GM12878 (cell line): ENCODE results near the gene GFRA1. TPM values are rescaled to one million over a fixed set of nuclear protein-coding genes. Genes with fewer than 3 reads are reported as not detected.

ENCODE experiments used
- ATAC-seq: fragments of 200-7000 bp; cut with Tn5 transposase; 3 replicates; pipeline ENCODE4 v1.9.1; 2020; ENCODE audit warnings: mild to moderate bottlenecking, moderate library complexity
- Bru-seq: library from RNA; stranded (reverse); fragments of 400-500 nt; gene quantifications from one replicate; lab custom pipeline; 2021; lab: Mats Ljungman, UMichigan
- BruChase-seq, 2 experiments: library from RNA; stranded (reverse); fragments of 400-500 nt; gene quantifications; one replicate each; lab custom pipeline; 2021; lab: Mats Ljungman, UMichigan
- BruUV-seq: library from RNA; stranded (reverse); fragments of 400-500 nt; replicated peaks from 2 replicates; lab custom pipeline; 2021; lab: Mats Ljungman, UMichigan
- CTCF ChIA-PET: fragments of 300-600 bp; sonication (Branson Sonifier 250); formaldehyde crosslinking; extraction: SDS; loops from one replicate; lab custom pipeline; 2021; ENCODE audit warnings: inconsistent platforms; lab: Yijun Ruan, JAX
- POLR2A ChIA-PET: fragments of 350-600 bp; formaldehyde crosslinking; extraction: SDS; loops from one replicate; lab custom pipeline; 2021; ENCODE audit warnings: inconsistent platforms; lab: Charles Lee
- RAD21 ChIA-PET: fragments of 300-600 bp; sonication (Branson Sonifier 250); formaldehyde crosslinking; loops from one replicate; lab custom pipeline; 2023; ENCODE audit warnings: antibody characterized with exemption; ENCODE audit not compliant: unreplicated experiment; lab: Charles Lee
- SMC1A ChIA-PET: fragments of 300-600 bp; sonication (Branson Sonifier 250); formaldehyde crosslinking; loops from one replicate; lab custom pipeline; 2023; ENCODE audit not compliant: unreplicated experiment, uncharacterized antibody; lab: Charles Lee
- DNase-seq: peaks from one replicate; pipeline ENCODE4 v3.0.0-alpha.2; 2011; ENCODE audit warnings: low read depth, low spot score
- FAIRE-seq: peaks from 3 replicates; lab custom pipeline; 2011; peaks lifted over from hg19 to GRCh38; lab: Jason Lieb, UNC
- H2AFZ ChIP-seq: 2 replicates; pipeline ENCODE4 v1.6.0; 2011; ENCODE audit warnings: low read depth, low read length, control low read depth; ENCODE audit not compliant: control insufficient read depth
- H3K27ac ChIP-seq: 2 replicates; pipeline ENCODE4 v1.5.1; 2011; ENCODE audit warnings: control low read depth; ENCODE audit not compliant: control insufficient read depth, insufficient read depth
- H3K27me3 ChIP-seq, 2 experiments: replicated peaks in 1 of 2; 2 replicates each; pipeline versions ENCODE4 v1.6.0 to v1.6.1; 2011; ENCODE audit warnings: low read length in 1 of 2; ENCODE audit not compliant: control insufficient read depth in 2 of 2, insufficient read depth in 2 of 2
- H3K36me3 ChIP-seq, 2 experiments: 2 replicates each; pipeline ENCODE4 v1.5.1; 2011; ENCODE audit warnings: low read length in 1 of 2; ENCODE audit not compliant: control insufficient read depth in 2 of 2, insufficient read depth in 2 of 2
- H3K4me1 ChIP-seq: 2 replicates; pipeline ENCODE4 v1.6.1; 2011; ENCODE audit warnings: mild to moderate bottlenecking, low read length, moderate library complexity, mixed read lengths; ENCODE audit not compliant: control insufficient read depth, insufficient read depth
- H3K4me2 ChIP-seq: 2 replicates; pipeline ENCODE4 v1.6.0; 2011; ENCODE audit warnings: control low read depth; ENCODE audit not compliant: control insufficient read depth, insufficient read depth
- H3K4me3 ChIP-seq: fragments of 200-600 bp; sonication (generic); 2 replicates; pipeline ENCODE4 v1.5.1; 2016
- H3K79me2 ChIP-seq: 2 replicates; pipeline ENCODE4 v1.6.0; 2011; ENCODE audit warnings: low read length; ENCODE audit not compliant: control insufficient read depth, insufficient read depth
- H3K9ac ChIP-seq: 2 replicates; pipeline ENCODE4 v1.8.0; 2011; ENCODE audit warnings: low read length, control low read depth, mixed read lengths; ENCODE audit not compliant: control insufficient read depth, insufficient read depth
- H3K9me3 ChIP-seq: replicated peaks from 3 replicates; pipeline ENCODE4 v1.5.1; 2011; ENCODE audit warnings: mild to moderate bottlenecking, low read length; ENCODE audit not compliant: control insufficient read depth, insufficient read depth
- H4K20me1 ChIP-seq: 2 replicates; pipeline ENCODE4 v1.6.0; 2011; ENCODE audit not compliant: control insufficient read depth, insufficient read depth
- SUZ12 ChIP-seq: fragments of 200-600 bp; sonication (generic); IDR thresholded peaks from one replicate; pipeline ENCODE4 v1.6.1; 2018; ENCODE audit warnings: antibody characterized with exemption, mild to moderate bottlenecking; ENCODE audit not compliant: unreplicated experiment
- ZNF687 ChIP-seq: fragments of 450-650 bp; IDR thresholded peaks from 2 replicates; pipeline ENCODE4 v1.6.1; 2017; ENCODE audit warnings: mild to moderate bottlenecking, moderate library complexity
- WGBS: methylation state at CpG from one replicate; pipeline ENCODE4 v1.1.6; 2016; ENCODE audit warnings: low lambda C conversion rate; ENCODE audit not compliant: insufficient replicate concordance, insufficient coverage; ENCODE audit errors: missing lambda C conversion rate; 5-methylcytosine and 5-hydroxymethylcytosine counted together
- in situ Hi-C: fragments of 300-500 bp; cut with MboI; formaldehyde crosslinking; loops from 9 replicates; pipeline ENCODE4 v1.14.3; 2018; ENCODE audit warnings: mixed read lengths
- intact Hi-C: fragments of 100-400 bp; cut with micrococcal nuclease; formaldehyde crosslinking; loops from one replicate; pipeline ENCODE4 v1.14.2; 2022; ENCODE audit not compliant: unreplicated experiment
- long read RNA-seq, 2 experiments: library from polyadenylated mRNA; unstranded; transcript quantifications; one replicate each; pipeline ENCODE4 v2.0.0, GENCODE V29; 2019 to 2020
- polyA minus RNA-seq, 3 experiments: library from RNA; depleted of rRNA, polyadenylated mRNA; stranded (reverse); fragments of >200 nt; gene quantifications; 2 replicates each; pipeline ENCODE4 v1.2.3, GENCODE V29; 2011
- polyA plus RNA-seq, 11 experiments: library from polyadenylated mRNA; depleted of rRNA in 4 of 11; unstranded in 6 of 11; stranded (reverse) in 5 of 11; fragments of >200 nt; fragmentation: Nextera tagmentation in 4 of 11; fragmentation: Illumina TruSeq in 1 of 11; extraction: Ambion mirVana in 4 of 11; extraction: Trizol in 1 of 11; gene quantifications; 1 replicate in 1 of 11; 2 replicates in 10 of 11; pipeline versions ENCODE4 v1.2.1 to v1.2.3, GENCODE V29; 2011 to 2016; ENCODE audit warnings: inconsistent platforms in 2 of 11, missing spikeins in 2 of 11, low read depth in 1 of 11
- total RNA-seq, 4 experiments: library from RNA; depleted of rRNA in 3 of 4; stranded (reverse); fragments of >200 nt in 3 of 4; fragmentation: Illumina TruSeq in 1 of 4; extraction: Trizol in 1 of 4; gene quantifications; 2 replicates each; pipeline versions ENCODE4 v1.2.1 to v1.2.3, GENCODE V29; 2013 to 2021

Gene GFRA1
- total RNA-seq (2013; cell fraction: nucleolus; rRNA removed), result not detected in 2 replicates
- total RNA-seq (2014; rRNA removed) (not detected in 2 replicates), total RNA-seq (2014; rRNA removed; fragmentation: Illumina TruSeq; extraction: Trizol) (not detected in 2 replicates), total RNA-seq (2021) (0.05 TPM in 2 replicates), polyA plus RNA-seq (2011; rRNA removed) (not detected in 2 replicates), polyA plus RNA-seq (2014; fragmentation: Illumina TruSeq; extraction: Trizol) (not detected in 2 replicates), polyA plus RNA-seq (2014; fragmentation: Nextera tagmentation; extraction: Ambion mirVana) (not detected), polyA plus RNA-seq (2014; rRNA removed) (not detected in 2 replicates), polyA plus RNA-seq (2016; fragmentation: Nextera tagmentation; extraction: Ambion mirVana) (under 1 TPM in 1 of 2 experiments, not detected in 1; 0.19 TPM), polyA minus RNA-seq (2011; rRNA and poly(A)+ RNA removed) (not detected in 2 replicates), Bru-seq, nascent RNA (percentile 1 among the genes with signal in this experiment), BruChase-seq, experiment 1, labeled RNA remaining after a 6-hour chase (percentile 0 among the genes with signal in this experiment), BruChase-seq, experiment 2, labeled RNA remaining after a 2-hour chase (percentile 2 among the genes with signal in this experiment)
- polyA plus RNA-seq (2011; ENCODE audit: low read depth), result not detected
- polyA plus RNA-seq (2011; cell fraction: cytosol; rRNA removed), result not detected in 2 replicates
- polyA plus RNA-seq (2011; cell fraction: nucleus; rRNA removed), result not detected in 2 replicates
- 0.01 TPM in 1 of 2 replicates, not detected in the other for polyA plus RNA-seq (2012)
- not detected in 2 replicates for polyA minus RNA-seq (2011; cell fraction: cytosol; rRNA and poly(A)+ RNA removed)
- not detected in 2 replicates for polyA minus RNA-seq (2011; cell fraction: nucleus; rRNA and poly(A)+ RNA removed)
- long read RNA-seq, experiment 1, result 0 reads
- long read RNA-seq, experiment 2, partial matches to known transcripts, result 0 of 1 reads
- long read RNA-seq, experiment 2, other reads (novel, unspliced or antisense), result 1 of 1 reads

GRCh38 chr10:116272440-116273283, at the start of gene GFRA1:
Gene GFRA1 (minus strand): TSS chr10:116273206. CDS start chr10:116272029, 1,177 bp downstream.
- no peak for FAIRE-seq
- in situ Hi-C loops (no loop called here), intact Hi-C loops (no loop called here)
- Histone ChIP-seq H2AFZ (no peak within 1 kb of the TSS), H3K4me3 (no peak within 1 kb of the TSS), H3K36me3 (no peaks in the 10 kb centered on the region), H3K9ac (no peak within 1 kb of the TSS), H3K9me3 (no peaks in the 10 kb centered on the region), H4K20me1 (no peaks in the 10 kb centered on the region), H3K27me3 (peaks cover 2 to 6% of the 10 kb centered on the region in 2 experiments), H3K79me2 (no peaks in the 10 kb centered on the region), H3K27ac (no peak within 1 kb of the TSS), H3K4me1 (no peaks in the 10 kb centered on the region), H3K4me2 (peak within 1 kb of the TSS; percentile 55; the same call in 1 of the 2 replicates)
- BruUV-seq, result no TSS peak
- ChIA-PET POLR2A (no interaction called here), CTCF (no interaction called here), SMC1A (no interaction called here), RAD21 (no interaction called here)
- WGBS, result 5% methylated on average over 52 of the region's 72 CpGs
- ATAC-seq, result no peak
- TF ChIP-seq ZNF687 (no peak), SUZ12 (peak; percentile 40)
- DNase-seq, result no peak
